HG02885 (cell line): ENCODE results near the gene DPT.

Experiments
- ATAC-seq: cut with Tn5 transposase; IDR thresholded peaks from one replicate; pipeline ENCODE4 v1.9.1; 2021; ENCODE audit warnings: mild to moderate bottlenecking; ENCODE audit not compliant: unreplicated experiment, poor library complexity

Gene DPT

DNA sequence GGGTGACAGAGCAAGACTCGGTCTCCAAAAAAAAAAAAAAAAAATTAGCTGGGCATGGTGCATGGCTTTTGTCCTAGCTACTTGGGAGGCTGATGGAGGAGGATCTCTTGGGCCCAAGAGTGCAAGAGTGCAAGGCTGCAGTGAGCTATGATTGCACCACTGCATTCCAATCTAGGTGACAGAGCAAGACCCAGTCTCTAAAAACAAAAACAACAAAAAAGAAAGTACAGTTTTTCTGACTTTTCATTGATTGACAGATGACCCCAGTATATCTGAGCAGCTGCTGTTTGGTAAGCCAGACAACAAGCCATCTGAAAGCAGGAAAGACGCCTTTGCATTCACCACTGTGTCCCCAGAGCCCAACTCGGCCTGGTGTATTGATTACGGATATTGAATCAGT lies 10.9 kb upstream of the DPT start:
- ATAC-seq = no peak

DNA sequence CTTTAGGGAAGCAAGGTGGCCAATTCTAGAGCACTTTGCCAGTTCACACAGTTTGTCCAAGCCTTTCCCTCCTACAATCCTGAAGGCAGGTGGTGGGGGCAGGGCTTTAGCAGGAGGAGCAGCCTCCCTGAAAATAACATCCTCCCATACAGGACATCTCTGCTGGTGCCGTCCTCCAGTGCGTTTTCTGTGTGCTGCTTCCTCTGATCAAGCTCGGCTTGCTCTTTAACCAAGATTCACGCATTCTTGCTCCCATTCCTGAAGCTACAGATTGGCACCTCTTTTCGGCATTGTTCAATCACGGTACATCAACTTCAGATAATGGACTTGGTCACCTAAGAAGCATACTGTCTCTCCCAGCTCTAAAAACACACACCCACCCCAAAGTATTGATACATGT lies 7.5 kb upstream of the DPT start:
- ATAC-seq = no peak

DNA sequence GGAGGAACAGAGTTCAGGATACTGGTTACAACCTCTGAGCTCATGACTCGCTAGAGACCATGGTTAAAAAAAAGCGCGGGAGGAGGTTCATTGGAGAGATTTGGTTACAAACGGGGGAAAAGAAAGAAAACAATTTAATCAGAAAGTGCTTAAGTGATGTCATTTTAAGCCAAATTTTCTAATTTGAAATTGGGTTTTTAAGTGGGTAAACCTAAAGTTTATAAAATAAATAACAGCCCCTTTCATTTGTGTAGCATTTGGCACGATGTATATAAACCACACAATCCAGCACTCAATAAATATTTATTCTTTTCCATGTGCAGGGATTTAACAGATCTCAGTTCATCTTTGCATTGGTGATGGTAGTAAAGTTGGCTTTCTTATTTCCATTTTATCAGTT lies 7.0 kb upstream of the DPT start:
- ATAC-seq = no peak

DNA sequence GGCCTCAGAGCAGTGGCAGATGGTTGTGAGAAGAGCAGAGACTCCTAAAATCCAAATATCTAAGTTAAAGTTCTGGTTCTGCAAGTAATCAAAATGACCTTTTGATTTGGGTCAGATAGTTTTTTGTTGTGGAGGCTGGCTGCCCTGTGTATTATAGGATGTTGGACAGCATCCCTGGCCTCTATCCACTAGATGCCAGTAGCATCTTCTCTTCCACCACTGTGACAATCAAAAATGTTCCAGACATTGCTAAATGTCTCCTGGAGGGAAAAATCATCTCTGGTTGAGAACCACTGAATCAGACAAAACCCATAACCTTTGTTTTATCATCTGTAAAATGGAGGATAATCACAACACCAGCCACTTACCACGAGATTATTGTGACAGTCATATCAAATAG lies 5.9 kb upstream of the DPT start:
- ATAC-seq = no peak

DNA sequence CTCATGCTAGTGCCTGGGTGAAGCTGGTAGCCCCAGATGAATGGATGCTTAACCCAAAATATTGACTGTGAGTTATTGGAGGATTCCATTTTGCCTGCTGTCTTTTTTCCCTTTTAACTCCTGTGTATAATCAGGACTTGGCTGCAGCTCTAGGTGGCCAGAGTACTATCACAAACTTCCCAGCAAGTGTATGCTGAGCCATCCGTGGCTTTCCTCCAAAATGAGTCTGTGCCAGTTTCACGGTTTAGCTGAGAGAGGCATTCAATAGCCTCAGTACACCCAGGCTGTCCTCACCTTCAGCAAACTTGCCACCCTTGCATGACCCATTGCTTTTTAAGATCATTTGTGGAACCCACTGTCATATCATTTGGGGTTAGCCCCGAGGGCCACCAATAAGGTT lies 5.3 kb upstream of the DPT start:
- no peak for ATAC-seq

DNA sequence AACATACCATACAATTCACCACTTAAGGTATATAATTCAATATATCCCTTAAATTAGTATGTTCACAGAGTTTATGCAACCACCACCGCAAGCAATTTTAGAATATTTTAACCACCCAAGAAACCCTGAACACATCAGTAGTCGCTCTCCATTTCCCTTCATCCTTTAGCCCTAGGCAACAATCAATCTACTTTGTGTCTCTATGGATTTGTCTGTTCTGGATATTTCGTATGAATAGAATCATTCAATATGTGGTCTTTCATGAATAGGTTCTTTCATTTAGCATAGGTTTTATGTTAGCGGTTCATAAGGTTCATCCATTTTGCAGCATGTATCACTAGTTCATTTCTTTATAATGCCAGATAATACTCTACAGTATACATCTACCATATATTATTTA lies 4.2 kb upstream of the DPT start:
- ATAC-seq = no peak

DNA sequence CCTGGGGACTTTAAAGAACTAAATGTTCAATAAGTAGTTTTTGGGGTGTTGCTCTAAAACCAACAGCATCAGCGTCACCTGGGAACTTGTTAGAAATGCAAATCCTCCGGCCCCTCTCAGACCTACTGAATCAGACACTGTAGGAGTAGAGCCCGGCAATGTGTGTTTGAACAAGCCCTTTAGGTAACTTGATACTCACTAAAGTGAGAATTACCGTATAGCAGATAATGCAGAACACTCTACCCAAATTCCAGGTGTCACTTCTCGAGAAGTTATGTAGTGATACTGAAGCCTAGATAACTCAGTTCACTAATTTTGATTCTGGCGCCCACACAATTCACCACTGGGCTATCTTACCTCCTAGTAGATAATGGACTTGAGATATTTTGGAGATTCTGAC lies 3.7 kb upstream of the DPT start:
- no peak for ATAC-seq

DNA sequence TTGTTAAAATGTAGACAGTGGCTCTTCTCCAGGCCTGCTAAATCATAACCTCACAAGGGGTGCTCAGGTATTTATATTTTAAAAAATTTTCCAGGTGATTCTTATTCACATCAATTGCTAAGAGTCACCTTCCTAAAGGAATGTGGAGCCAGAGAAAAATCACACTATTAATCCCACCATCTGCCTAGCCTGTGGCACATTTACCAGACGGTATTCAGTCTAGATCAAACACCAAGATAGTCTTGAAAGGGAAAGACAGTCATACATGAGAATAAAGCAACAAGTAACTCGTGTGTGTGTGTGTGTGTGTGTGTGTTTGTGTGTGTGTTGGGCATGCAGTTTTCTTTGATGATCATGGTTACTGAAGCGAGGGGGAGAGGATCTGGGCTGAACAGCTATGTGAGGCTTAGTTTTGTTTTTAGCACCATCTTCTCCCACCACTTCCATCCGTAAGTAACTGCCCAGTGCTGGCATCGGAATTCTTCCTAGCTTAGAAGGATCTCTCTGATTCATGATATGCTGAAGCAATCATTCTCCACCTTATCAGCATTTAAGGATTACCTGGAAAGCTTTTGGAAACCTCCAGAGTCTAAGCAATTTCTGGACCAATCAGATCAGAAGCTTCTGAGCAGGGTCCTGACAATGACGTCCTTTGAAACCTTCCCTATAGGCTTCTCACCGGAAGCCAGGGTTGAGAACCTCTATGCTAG lies 2.4 kb upstream of the DPT start:
- no peak for ATAC-seq

DNA sequence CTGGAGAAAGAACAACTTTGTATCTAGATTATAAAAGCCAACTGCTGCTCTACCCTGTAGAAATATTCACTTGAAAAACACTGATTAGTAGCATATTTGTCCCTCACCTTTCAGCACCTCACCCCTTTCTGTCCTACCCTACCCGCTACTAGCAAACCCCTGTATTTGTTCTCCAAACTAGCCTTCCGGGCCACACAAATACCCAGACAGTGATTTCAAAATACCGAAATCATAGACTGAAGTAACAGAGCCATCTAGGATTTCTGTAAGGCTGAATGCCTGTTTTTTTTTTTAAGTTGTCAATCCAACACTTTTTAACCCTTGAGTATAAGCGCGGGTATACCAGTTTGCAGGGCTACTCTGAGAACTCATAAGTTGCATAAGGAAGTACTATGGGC lies 398 bp upstream of the DPT start:
- no peak for ATAC-seq

DNA sequence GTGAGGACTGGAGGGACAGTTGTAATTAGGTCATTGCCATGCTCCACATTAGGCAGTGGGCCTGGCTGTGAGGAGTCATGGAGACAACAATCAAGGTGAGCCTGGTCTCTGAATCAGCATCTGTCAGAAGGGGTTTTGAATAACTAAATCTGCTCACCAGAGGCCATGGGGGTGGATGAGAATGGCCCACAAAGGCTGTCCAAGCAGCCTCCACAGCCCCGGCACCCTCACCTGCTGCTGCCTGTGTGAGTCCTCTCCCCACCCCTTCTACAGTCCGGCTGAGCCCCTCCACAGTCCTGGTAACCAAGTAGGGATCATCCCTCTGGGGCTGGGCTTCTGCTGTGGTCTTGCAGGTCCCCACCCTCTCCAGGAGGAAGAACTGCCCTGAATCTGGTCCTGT lies 2.3 kb downstream of the DPT start:
- no peak for ATAC-seq

DNA sequence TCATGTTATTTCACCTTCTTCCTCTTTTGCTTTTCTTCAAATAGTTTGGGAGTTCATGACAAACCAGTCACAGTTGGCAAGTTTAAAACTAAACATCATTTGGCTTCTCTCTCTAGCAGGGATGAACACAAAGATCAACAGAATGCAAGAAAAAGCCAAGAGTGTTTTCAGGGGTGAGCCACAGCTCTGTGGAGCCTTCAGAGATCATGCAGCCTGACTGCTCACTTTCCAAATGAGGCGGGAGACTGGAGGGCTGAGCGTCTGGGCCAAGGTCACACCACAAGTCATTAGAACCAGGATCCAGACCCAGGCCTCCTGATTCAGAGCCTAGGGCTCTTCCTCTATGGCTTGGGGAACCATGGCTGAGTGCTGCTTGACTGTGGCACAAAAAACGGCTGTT lies 2.7 kb downstream of the DPT start:
- no peak for ATAC-seq

DNA sequence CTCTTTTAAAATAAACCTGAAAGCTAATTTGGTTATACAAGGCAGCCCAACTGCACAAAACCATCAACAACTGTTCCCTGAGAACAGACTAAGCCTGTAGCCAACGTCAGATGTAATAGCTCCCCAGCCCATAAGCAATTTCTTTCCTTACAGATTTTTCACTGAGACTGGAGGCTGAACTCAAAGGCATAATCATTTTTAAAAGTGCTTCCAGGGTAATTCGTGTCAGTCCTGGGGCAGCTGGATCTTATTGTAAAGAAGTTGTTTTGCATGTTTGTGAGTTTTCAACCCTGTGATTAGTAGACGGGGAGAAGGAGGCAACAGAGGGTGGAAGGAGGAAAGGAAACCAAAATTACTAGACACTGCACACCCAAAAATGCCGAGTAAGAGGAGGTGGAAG lies 3.2 kb downstream of the DPT start:
- ATAC-seq = no peak

DNA sequence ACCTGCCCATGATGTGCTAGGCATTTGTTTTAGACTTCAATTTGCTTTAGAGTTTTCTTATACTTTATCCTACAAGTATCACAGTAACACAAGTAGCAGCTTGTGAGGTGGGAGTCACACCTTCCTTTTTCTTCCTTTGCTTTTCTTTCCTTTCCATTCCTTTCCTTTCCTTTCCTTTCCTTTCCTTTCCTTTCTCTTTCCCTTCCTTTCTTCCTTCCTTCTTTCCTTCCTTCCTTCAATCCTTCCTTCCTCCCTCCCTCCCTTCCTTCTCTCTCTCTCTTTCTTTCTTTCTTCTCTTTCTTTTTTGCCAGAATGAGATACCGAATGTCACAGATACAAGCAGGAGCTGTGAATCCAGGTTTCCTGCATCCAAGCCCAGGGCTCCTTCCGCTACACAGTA lies 3.9 kb downstream of the DPT start:
- ATAC-seq = no peak

DNA sequence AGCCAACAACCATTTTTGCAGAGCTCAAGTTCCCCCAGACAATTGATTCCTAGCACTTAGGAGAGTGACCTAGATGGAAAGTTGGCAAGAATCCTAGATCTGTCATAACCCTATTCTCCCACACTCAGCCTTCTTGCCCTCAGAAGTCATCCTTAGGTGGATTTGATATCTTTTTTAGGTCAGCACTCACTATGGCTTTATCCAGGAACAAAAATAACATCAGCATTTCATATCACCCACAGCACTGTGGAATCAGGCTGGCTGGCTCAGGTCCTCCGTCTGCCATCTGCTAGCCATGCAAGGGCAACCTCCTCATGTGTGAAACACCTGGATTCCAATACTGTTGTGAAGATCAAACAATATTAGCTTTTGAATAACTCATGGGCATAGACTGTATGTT lies 6.0 kb downstream of the DPT start:
- ATAC-seq = no peak

DNA sequence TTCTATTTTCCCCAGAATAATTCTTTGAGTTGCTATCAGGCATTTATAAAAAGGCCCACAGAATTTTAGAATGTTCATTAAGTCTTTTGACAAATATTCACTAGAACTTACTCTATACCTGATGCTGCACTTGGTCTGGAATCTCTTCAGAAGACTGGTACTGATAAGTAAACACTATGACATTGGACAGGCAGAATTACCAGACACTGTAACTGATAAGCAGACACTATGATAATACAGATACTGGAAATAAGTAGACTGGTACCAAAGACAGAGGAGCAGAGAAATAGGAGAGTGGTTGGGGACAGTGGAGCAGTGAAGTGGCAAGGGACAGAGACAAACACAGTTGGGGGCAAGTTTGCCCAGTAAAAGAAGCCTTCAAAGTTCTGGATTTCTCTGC lies 8.2 kb downstream of the DPT start:
- ATAC-seq = no peak

DNA sequence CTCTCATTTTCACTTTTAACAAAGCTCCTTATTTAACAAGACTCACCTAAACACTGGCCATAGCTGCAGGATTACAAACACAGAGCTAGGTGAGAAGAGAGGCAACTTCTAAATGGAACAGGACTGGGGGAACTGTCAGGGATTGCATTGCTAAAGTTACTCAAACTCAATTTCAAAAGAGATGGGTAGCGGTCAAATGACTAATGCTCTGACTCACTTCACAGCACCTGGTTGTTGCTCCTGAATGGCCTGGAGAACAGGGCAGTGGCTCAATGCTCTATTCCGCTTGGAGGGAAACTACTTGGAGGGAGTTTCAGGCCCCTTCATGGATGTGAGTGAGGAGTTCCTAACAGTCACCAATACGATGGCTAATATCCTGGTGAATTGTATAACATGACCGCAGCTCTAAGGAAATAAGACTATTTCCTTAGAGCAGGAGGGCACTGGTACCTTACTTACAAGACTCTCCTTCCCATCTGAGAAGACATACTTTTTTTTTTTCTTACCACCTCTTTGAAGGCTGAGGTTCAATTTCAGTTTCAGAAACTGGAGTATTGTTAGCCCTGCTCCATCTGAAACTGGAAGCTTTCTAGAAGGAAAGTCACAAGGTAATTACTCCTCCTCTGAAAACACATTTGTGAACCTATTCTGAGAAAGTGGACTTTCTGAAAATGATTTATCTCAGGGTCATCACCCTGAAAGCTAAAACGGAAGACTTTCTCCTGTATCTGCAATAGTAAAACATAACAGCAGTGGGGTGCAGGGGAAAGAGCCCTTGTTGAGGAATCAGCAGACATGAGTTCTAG lies 9.5 kb downstream of the DPT start:
- ATAC-seq = peak; percentile 58

DNA sequence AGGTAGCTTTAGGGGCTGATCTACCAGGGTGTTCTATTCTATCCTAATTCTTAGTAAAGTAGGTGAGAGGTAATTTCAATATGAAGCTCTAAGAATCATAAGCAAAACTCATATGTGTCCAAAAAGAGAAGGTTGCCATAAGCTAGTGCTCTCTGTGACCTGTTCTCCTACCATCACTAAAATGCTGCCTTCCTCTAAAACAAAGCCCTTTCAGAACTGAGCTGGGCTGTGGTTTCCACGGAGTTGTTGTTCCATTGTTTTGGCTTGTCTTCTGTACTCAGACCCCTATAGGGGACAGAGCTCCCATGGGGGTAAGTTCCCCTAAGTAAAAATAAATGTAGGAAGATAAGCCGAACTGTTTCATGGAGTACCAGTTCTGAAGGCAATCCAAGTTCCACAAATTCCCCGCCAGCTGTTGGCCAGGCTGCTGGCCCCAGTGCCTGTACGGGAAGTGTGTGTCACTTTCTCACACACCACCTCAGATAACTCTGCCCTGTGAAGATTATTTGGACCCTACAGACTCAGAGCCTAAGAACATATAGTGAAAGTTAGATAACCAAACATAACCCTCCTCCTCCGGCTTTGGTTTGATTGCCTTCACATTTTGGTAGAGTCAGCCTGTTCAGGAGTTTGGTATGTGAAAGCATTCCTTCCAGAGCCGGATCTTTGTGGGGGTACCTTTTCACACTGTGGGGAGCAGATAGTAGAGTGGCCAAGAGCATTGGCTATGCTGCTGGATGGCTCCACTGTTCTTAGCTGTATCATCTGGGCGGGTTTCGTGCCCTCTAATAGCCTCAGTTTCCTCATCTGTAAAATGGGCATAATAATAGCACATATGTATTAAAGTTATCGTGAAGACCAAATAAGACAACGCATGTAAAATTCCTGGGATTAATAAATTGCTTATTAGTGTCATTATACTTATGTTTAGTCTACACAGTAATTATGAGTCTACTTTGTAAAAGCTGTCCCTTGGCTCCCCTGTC lies 10.8 kb downstream of the DPT start:
- ATAC-seq = no peak

DNA sequence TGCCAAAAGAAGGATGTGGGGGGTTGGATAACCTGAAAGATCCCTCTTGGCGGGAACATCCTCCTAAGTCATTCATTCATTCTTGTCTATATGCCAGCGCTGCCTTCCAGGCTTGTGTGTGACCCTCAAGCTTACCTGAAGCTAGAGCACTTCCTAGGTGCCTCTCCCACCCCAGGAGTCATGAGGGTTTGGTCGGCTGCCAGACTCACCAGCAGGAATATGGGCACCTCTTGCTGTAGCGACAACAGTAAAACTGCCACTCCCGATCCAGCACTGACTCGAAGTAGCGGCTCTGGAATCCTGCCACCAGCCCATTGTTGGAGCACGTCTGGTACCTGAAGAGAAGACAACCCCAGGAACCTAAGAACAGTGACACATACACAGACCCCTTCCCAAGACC lies 15.0 kb downstream of the DPT start:
- no peak for ATAC-seq

DNA sequence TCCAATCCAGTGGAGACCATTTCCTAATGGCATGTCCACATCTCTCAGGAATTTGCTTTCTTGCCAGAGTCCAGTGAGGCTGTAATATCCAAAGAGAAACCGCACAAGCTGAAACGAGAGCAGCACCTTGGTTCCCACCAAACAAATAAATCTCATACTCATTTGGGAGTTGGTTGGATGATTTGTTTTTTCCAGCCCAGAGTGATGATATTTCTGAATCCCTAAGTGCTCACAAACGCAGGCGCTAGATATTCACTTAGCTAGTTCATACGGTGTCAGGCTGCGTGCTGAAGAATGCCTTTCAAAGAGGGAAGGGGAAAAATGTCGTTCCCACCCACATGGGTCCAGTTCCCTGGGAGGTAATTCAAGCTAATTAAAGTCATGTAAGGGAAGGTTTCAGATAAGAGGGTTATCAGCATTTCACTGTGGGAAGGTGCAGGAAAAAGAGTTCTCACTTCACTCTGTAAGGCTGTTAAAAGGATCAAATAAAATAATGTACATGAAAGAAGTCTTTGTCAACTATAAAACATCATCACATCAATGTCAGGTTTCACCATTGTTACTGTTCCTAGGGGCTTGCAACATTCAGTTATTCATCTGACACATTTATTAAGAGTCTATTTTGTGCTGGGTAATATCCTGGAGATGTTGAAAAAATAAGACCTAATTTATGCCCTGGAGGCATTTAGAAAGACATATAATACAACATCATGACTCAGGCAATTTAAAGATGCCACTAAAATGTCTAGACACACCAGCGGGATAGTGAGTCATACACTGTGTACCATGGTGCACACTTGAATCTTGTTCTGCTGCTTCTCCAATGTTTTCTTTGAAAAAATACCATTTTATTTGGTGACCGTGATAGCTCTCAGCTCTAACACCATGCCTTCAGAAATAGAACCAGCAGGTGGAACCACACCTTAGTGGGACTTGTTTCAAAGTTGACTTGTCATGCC lies 19.3 kb downstream of the DPT start:
- no peak for ATAC-seq
